Keratinocyte (primary cell): ENCODE results near the gene SCYL3.

Experiments
- EZH2 ChIP-seq: IDR thresholded peaks from one replicate; pipeline ENCODE4 v1.6.1; 2012; ENCODE audit warnings: inconsistent platforms, mild to moderate bottlenecking, low read length, moderate library complexity
- TF ChIP-seq, protein P1 (sequence below), 3 experiments: IDR thresholded peaks in 1 of 3; conservative IDR thresholded peaks in 1 of 3; optimal IDR thresholded peaks in 1 of 3; 2 replicates in 2 of 3; 3 replicates in 1 of 3; pipeline versions ENCODE3 to v1.5.1; 2011; ENCODE audit warnings: low read length in 3 of 3, mild to moderate bottlenecking in 3 of 3, moderate library complexity in 2 of 3, control low read depth in 1 of 3, inconsistent platforms in 1 of 3; ENCODE audit not compliant: insufficient read depth in 2 of 3; ENCODE audit errors: extremely low read depth in 1 of 3

DNA sequence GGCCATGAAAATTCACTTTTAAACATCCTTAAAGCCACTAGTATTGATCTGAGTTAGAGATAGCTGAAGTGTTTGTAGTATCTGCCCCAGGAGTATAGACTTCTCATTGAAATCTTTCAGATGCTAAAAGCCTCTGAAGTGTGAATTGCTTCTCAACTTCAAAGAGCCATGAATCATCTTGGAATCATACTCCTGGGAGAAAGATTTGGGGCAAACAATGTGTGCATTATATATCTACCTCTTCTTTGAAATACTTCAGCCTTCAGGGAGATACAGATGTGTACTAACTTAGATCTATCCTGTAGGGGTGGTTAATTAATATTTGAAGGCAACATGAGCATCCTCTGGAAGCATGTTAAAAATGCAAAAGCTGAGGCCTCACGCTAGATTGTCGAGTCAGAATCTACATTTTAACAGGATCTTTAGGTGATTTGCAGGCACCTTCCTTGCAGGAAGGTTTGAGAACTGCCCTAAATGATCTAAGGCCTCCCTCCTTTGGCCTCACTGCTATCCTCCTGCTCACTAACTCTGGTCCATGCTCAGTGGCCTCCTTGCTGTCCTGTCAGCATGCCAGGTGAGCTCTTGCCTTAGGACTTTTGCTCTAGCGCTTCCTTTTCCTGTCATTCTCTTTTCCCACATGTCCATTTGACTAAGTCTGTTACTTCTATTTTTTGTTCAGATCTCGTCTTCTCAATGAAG, 6.0 kb upstream of the SCYL3 start:
- TF ChIP-seq, protein P1, sequence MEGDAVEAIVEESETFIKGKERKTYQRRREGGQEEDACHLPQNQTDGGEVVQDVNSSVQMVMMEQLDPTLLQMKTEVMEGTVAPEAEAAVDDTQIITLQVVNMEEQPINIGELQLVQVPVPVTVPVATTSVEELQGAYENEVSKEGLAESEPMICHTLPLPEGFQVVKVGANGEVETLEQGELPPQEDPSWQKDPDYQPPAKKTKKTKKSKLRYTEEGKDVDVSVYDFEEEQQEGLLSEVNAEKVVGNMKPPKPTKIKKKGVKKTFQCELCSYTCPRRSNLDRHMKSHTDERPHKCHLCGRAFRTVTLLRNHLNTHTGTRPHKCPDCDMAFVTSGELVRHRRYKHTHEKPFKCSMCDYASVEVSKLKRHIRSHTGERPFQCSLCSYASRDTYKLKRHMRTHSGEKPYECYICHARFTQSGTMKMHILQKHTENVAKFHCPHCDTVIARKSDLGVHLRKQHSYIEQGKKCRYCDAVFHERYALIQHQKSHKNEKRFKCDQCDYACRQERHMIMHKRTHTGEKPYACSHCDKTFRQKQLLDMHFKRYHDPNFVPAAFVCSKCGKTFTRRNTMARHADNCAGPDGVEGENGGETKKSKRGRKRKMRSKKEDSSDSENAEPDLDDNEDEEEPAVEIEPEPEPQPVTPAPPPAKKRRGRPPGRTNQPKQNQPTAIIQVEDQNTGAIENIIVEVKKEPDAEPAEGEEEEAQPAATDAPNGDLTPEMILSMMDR (optimal IDR thresholded peaks at IDR 0.05 in 1 of 3, IDR thresholded peaks at IDR 0.05 in 1 of 3, conservative IDR thresholded peaks at IDR 0.05 in 1 of 3; ENCODE audit: extremely low read depth in 1 of 3, insufficient read depth in 2 of 3, low read length in 3 of 3) = no peak
- TF ChIP-seq EZH2 = no peak
